T-helper 1 cell treated with Interleukin-12 subunit alpha and Interleukin-12 subunit beta and Interleukin-4 antibody, amounts not matched to agents 30 ng/mL and 1 ng/mL, for 36 hours (primary cell): Measurements from ENCODE around the gene OBSCN. TPM values are rescaled to one million over a fixed set of nuclear protein-coding genes. Genes with fewer than 3 reads are reported as not detected.

Experiments used
- intact Hi-C: fragments of 100-400 bp; cut with micrococcal nuclease; formaldehyde crosslinking; loops from one replicate; pipeline ENCODE4 v1.15.1; 2024
- total RNA-seq: library from RNA; stranded (reverse); gene quantifications from 2 replicates; pipeline ENCODE4 v1.2.3, GENCODE V29; 2022

The OBSCN gene
- total RNA-seq, 1 donor from 2014 or later, result 15.4 TPM

DNA sequence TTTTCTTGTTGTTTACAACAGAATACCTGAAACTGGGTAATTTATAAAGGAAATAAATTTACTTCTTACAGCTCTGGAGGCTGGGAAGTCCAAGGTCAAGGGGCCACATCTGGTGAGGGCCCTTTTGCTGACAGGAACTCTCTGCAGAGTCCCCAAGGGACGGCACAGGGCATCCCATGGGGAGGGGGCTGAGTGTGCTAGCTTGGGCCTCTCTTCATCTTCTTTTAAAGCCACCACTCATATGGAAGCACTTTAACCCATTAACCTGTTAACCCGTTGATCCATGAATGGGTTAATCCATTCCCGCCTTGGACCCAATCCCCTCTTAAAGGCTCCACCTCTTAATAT lies 76.3 kb downstream of the OBSCN start:
- intact Hi-C loops, result no loop called here

DNA sequence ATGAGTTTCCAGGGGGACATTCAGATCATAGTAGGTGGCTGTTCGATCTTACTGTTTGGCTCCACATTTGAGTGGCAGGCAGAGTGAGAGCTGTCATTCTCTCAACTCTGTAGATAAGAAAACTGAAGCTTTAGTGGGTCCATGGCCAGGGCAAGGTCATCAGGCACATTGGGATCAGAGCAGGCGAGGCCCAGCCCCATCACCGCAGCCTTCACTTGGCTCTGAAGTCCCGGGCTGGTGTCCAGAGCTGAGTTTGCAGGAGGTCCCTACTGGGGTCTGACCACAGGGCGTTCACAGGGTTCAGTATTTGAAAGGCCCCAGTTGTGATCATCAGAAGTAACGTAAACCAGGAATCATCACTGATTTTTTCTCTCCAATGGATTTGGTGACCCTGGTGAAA lies 76.7 kb downstream of the OBSCN start:
- intact Hi-C loops, result no loop called here

GRCh38 chr1:228285661-228286504 lies 78.0 kb downstream of the OBSCN start:
- intact Hi-C loops, result no loop called here

GRCh38 chr1:228286505-228287417 lies 78.9 kb downstream of the OBSCN start:
- intact Hi-C loops, result no loop called here

- intact Hi-C loops, result no loop called here
These were observed 79.9 kb downstream of the OBSCN start for GRCh38 chr1:228287541-228288425.

DNA sequence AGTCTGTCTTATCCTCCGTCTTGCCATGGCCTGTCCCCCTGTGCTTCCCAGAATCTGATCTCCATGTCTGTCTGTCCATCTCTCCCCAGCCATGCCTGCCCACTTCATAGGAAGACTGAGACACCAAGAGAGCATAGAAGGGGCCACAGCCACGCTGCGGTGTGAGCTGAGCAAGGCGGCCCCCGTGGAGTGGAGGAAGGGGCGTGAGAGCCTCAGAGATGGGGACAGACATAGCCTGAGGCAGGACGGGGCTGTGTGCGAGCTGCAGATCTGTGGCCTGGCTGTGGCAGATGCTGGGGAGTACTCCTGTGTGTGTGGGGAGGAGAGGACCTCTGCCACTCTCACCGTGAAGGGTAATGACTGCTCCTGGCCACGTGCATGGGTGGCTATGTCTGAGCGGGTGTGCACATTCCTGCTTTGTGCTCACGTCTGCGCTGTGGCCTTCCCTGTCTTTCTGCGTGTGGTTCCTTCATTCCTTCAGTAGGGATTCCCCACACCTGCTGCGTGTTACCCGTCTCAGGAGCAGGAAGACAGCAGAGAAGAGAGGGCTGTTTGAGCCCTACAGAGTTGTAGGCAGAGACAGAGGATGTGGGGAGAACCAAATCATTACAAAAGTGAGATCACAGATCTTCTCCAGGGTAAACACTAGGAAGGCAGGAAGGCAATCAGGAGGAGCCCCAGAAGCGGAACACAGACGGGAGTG lies 80.8 kb downstream of the OBSCN start:
- intact Hi-C loops, result no loop called here

- intact Hi-C loops, result no loop called here
These were observed 81.5 kb downstream of the OBSCN start for GRCh38 chr1:228289239-228289849.

GRCh38 chr1:228289996-228290881 lies 82.4 kb downstream of the OBSCN start:
- intact Hi-C loops, result no loop called here

- intact Hi-C loops, result no loop called here
These were observed 84.2 kb downstream of the OBSCN start for GRCh38 chr1:228291906-228292608.

DNA sequence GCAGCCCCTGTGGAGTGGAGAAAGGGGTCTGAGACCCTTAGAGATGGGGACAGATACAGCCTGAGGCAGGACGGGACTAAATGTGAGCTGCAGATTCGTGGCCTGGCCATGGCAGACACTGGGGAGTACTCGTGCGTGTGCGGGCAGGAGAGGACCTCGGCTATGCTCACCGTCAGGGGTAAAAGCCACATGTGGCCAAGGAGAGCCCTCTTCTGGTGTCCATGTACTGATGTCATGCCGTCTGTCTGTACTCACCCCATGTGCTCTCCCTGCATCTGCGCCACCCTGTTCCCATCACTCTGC lies 84.7 kb downstream of the OBSCN start:
- intact Hi-C loops, result no loop called here

- intact Hi-C loops, result no loop called here
These were observed 85.5 kb downstream of the OBSCN start for GRCh38 chr1:228293393-228293792.

- intact Hi-C loops, result no loop called here
These were observed 86.1 kb downstream of the OBSCN start for GRCh38 chr1:228293816-228294500.

DNA sequence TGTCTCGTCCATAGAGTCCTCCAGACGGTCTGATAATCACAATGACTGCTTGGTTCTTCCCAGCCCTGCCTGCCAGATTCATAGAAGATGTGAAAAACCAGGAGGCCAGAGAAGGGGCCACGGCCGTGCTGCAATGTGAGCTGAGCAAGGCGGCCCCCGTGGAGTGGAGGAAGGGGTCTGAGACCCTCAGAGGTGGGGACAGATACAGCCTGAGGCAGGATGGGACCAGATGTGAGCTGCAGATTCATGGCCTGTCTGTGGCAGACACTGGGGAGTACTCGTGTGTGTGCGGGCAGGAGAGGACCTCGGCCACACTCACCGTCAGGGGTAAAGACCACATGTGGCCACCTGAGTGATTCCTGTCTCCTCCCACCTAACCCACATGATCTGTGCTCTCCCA lies 86.9 kb downstream of the OBSCN start:
- intact Hi-C loops, result no loop called here

DNA sequence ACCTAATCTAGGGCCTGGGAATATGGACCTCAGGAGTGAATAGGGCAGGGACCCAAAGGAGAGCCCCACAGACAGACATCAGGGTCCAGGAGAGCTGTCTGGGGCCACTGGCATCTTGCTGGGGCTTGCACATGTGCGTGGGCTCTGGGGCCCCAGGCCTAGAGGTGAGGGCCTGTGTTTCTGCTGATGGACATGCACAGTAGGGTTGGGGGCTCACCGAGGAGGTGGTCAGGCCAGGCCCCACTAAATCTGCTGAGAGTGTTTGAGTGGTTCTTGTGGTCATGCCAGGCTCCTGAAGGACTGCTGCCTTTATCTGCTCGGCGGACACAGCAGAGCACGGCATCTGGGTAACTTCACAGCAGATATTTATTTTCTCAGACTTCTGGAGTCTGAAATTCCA lies 87.4 kb downstream of the OBSCN start:
- intact Hi-C loops, result no loop called here

GRCh38 chr1:228295981-228296380 lies 88.1 kb downstream of the OBSCN start:
- intact Hi-C loops, result no loop called here

DNA sequence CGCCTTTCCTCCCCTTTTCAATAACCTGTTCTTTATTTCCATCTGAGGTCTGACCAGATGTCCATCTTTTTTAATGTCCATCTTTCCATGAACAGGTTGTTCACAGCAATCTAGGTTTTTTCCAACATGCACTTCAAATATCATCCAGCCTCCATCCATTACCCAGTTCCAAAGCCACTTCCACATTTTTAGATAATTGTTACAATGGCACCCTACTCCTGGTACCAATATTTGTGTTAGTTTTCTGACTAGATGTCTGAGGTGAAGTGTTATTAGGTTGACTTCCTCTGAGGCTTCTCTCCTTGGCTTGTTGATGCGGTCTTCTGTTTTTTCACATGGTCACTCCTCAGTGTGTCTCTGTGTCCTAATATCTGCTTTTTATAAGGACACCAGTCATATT lies 89.4 kb downstream of the OBSCN start:
- intact Hi-C loops, result no loop called here

- intact Hi-C loops, result no loop called here
These were observed 90.0 kb downstream of the OBSCN start for GRCh38 chr1:228297822-228298221.

- intact Hi-C loops, result no loop called here
These were observed 90.6 kb downstream of the OBSCN start for GRCh38 chr1:228298471-228298870.
